Liver (tissue), 3 donors: ENCODE data around the gene PGAM5.

Source experiments
- GABPA ChIP-seq, 2 donors: IDR thresholded peaks in 1 of 2; conservative IDR thresholded peaks in 1 of 2; 2 replicates each; pipeline ENCODE4 v1.6.1; 2016; ENCODE audit warnings: antibody characterized with exemption in 2 of 2, mild to moderate bottlenecking in 1 of 2, moderate library complexity in 1 of 2
- TF ChIP-seq, protein P1 (sequence below): fragments of 150-350 bp; IDR thresholded peaks from 2 replicates; pipeline ENCODE4 v1.5.1; 2017; ENCODE audit warnings: improper control_type of control experiment, low read depth, low read length; ENCODE audit not compliant: missing input control
- donor health status: healthy.
- donor health status: healthy.

GRCh38 chr12:132707241-132707640, 3.4 kb upstream of the PGAM5 start:
- TF ChIP-seq, protein P1, sequence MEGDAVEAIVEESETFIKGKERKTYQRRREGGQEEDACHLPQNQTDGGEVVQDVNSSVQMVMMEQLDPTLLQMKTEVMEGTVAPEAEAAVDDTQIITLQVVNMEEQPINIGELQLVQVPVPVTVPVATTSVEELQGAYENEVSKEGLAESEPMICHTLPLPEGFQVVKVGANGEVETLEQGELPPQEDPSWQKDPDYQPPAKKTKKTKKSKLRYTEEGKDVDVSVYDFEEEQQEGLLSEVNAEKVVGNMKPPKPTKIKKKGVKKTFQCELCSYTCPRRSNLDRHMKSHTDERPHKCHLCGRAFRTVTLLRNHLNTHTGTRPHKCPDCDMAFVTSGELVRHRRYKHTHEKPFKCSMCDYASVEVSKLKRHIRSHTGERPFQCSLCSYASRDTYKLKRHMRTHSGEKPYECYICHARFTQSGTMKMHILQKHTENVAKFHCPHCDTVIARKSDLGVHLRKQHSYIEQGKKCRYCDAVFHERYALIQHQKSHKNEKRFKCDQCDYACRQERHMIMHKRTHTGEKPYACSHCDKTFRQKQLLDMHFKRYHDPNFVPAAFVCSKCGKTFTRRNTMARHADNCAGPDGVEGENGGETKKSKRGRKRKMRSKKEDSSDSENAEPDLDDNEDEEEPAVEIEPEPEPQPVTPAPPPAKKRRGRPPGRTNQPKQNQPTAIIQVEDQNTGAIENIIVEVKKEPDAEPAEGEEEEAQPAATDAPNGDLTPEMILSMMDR = no peak
- TF ChIP-seq GABPA (IDR thresholded peaks at IDR 0.05 in 1 of 2, conservative IDR thresholded peaks at IDR 0.05 in 1 of 2) = no peak
